NCI-H1105 treated with DMSO at 0.1 percent for 48 hours (cell line): ENCODE data around the gene WDR45.
"Not testable (repeated sequence)": the region's sequence is repeated elsewhere in the genome, so short reads cannot be mapped to it uniquely, and the experiment has no call there.

Experiments
- DNase-seq: peaks from one replicate; lab custom pipeline; 2025; lab: John Stamatoyannopoulos, UW

Gene WDR45

DNA sequence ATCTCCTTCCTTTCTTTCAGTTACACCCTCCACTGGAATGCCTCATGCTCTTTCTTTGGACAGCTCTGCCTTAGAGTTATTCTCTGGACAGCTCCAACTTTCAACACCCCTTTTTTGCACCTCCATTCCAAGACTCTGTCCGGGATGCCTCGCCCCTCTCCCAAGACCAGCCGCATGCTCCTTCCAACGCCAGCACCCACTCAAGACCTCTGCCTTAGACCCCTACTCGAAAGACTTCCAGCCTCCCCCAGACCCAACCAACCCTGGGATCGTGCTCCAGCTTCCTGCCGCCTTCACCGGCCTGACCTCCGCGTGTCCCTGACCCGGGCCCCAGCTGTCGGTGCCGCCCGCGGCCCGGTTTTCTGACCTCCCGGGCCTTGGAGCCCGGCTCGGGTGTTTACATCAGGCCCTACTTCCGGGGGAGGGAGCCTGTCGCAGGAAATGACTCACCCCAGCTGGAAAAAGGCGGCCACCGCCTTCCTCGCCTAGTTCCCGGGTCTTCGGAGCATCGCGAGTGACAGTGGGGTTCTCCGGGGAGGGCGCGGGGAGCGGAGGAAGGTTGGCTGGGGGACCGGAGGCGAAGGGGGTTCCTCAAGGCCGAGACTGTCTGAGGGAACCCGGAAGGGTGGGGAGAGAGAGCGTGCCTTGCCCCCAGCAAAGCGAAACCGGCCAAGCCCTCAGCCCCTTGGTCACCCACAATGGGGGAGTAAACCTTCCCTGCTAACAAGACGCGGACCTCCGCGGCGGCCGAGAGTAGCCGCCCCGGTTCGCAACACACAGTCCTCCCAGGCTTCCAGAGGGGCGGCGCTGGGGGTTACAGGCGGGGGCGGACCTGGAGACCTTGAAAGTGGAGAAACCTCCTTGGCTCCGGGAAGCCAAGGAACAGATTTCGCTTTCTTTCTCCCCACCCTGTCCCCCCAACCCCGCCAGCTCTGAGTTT is at the start of gene WDR45:
TSS of gene WDR45 (minus strand) at position 399 of the 940 bp plus-strand sequence. CDS start 1,792 bp downstream, outside the sequence.
- peak; percentile 27 for DNase-seq

- DNase-seq: no peak
Observed at GRCh38 chrX:49129427-49129826, 49.7 kb upstream of the WDR45 start.

- DNase-seq: not testable (repeated sequence)
Observed at GRCh38 chrX:49127742-49128258, 48.1 kb upstream of the WDR45 start.

- DNase-seq: no peak
Observed at GRCh38 chrX:49122499-49122898, 42.8 kb upstream of the WDR45 start.

- DNase-seq: no peak
Observed at GRCh38 chrX:49120091-49120490, 40.4 kb upstream of the WDR45 start.

DNA sequence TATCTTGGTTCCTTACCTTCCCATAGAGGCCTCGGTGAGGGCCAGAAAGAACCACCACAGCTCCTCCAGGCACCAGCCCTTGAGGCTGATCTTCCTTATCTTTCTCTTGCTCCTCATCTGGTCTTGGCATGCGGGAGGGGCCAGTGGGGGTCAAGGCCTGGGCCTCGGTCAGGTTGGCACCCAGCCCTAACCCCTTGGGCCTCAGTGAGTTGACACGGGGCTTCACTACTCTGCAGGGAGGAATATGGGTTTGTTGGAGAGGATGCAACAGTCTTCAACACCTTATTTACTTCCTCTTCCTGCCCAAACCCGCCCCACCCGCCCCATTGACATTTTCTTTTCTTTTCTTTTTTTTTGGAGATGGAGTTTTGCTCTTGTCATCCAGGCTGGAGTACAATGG is 37.9 kb upstream of the WDR45 start:
- DNase-seq: no peak

DNA sequence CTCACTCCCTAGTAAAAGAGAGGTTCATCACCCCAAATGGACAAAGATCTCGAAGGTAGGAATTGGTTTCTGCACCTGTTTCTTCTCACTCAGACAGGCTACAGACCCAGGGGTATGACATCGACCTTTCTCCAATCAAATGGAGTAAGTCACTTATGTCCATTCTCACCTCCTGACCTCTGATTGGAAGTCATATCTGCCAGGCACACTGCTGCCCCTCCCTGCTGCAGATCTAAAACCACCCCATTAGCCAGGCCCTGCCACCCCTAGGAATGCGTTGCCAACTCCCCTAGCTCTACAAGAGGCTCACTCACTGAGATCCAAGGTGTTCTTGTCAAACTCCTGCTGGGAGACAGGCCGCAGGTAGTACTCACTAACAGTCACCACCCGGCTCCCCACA is 37.0 kb upstream of the WDR45 start:
- DNase-seq: no peak

- no peak for DNase-seq
Observed at GRCh38 chrX:49116076-49116475, 36.4 kb upstream of the WDR45 start.

GRCh38 chrX:49111791-49112190 is 32.1 kb upstream of the WDR45 start:
- no peak for DNase-seq

DNA sequence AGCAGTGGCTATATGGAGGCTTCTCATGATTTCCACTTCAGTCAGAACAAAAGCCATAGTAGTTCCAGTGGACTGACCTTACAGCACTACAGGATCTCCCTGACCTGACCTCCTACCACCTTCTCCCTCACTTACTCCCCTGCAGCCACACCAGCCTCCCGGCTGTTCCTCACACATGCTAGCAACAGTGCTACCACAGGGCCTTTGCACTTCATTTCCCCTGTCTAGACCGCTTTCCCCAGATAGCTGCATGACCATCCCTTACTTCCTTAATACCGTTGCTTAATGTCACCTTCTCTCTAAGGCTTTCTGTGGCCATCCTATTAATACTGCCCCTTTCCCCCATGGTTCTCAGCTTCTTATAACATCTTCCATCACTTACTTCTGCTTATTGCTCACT is 30.7 kb upstream of the WDR45 start:
- no peak for DNase-seq

DNA sequence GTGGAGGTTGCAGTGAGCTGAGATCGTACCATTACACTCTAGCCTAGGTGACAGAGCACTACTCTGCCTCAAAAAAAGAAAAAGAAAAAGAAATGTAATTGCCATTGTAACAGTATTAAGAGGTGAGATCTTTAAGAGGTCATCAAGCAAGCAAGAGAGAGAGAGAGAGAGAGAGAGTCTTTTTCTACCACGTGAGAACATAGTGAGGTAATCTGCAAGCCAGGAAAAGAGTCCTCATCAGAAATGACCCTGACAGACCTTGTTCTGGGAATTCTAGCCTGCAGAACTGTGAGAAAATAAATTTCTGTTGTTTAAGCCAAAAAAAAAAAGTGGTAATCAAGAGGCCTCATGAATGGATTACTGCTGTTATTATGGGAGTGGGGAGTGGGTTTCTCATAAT is 29.0 kb upstream of the WDR45 start:
- no peak for DNase-seq

DNA sequence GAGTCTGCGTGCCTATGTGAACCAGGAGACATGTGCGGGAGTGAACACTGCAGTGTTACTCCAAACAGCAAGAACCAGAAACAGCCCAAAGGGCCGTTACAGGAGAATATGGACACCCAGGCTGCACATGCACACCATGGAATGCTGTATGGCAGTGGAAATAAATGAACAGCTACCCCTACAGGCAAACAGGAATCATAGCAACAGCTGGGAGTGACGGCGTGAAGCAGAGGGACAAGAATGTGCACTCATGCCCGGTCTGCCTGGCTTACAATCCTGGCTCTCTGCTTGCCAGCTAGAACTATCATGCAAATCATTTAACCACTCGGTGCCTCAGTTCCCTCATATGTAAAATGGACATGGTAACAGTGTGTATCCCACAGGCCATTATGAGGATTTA is 27.2 kb upstream of the WDR45 start:
- no peak for DNase-seq

DNA sequence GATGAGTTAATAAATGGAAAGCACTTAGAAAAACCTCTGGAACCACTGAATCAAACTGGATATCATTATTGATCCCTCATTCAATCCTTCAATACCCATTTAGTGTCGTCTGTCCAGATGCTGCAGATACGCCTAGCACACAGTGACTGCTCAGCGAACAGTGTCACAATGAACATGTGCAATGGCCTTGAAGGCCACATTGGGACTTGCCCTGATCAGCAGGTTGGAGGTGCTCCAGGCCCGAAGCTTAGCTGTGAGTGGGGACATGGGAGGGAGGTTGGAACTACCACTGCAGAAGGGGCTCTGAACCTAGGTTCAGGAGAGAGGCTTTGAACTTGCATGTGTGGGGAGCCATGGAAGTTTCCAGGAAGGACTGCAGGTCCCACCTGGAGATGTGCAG is 26.6 kb upstream of the WDR45 start:
- no peak for DNase-seq

DNA sequence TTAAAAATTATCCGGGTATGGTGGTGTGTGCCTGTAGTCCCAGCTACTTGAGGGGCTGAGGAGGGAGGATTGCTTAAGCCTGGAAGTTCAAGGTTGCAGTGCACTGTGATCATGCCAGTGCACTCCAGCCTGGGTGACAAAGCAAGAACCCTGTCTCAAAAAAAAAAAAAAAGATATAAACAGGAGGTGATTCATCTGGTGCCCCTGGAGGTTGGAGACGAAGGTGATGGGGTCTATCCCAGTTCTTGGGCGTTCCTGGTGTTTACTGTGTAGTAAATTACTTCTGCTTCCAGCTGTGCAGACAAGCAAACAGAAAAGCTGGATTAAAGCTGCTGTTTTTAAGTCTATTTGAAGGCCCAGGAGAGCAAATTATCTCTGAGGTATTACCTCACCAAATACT is 23.9 kb upstream of the WDR45 start:
- no peak for DNase-seq

DNA sequence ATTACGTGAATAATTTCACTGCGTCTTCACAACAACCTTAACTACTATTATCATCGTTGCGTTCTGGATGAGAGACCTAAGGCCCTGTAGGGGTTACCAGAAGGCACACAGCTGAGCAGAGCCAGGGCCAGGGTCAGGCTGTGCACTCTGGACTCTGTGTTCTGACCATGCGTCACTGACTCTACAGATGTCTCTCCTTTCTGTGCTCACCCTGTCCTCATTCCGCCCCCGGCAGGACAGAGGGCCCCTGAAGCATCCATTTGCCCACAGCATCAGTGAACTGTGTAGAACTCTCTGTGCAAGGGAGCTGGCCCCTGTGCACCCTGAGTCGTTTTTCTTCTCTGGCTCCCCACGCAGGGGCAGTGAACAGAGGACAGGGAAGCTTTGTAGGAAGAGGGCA is 22.5 kb upstream of the WDR45 start:
- DNase-seq: no peak

- DNase-seq: no peak
Observed at GRCh38 chrX:49101629-49101984, 21.9 kb upstream of the WDR45 start.

DNA sequence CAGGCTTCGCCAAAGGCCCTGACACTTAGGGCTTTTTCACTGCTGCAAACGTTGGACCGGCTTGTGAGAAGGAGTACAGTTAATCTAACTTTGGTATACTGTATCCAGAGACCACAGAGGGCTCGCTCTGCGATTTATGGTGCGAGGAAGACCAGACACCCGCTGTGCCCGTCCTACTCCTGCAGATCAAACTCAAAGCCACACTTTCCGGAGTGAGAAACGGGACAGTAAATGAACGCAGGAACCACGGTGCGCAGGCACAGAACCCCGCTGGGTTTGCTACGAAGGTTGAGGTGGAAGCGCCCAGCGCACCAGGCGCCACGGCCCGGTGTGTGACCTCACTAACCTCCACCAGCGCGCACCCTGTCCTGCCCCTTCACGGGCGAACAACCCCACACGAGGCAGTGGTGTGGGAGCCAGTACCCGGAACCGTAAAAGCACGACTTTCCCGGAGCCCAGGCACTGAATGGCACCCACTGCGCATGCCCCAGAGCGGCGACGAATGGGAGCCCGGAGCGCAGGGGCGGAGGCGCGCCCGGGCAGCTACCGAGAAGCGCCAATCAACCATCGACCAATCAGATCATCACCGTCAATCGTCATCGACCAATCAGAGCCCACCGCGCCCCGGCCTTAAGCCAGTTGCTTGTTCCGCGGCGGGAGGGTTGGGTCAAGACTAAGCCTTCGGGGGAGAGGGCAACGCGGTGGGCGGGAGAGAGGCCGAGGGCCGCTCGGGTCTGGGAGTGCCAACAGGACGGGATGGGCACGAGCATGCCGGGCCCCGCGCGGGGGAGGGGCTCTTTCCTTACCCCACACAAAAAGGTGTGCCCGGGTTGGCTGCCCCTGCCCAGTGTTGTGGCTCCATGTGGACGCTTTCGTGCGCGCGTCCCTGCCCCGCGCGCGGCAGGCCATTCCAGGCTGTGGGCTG is 21.3 kb upstream of the WDR45 start:
- peak; percentile 88 for DNase-seq

- DNase-seq: no peak
Observed at GRCh38 chrX:49096419-49096818, 16.7 kb upstream of the WDR45 start.

- DNase-seq: no peak
Observed at GRCh38 chrX:49089553-49089952, 9.9 kb upstream of the WDR45 start.

GRCh38 chrX:49082271-49082871 is 2.7 kb upstream of the WDR45 start:
- DNase-seq: no peak

DNA sequence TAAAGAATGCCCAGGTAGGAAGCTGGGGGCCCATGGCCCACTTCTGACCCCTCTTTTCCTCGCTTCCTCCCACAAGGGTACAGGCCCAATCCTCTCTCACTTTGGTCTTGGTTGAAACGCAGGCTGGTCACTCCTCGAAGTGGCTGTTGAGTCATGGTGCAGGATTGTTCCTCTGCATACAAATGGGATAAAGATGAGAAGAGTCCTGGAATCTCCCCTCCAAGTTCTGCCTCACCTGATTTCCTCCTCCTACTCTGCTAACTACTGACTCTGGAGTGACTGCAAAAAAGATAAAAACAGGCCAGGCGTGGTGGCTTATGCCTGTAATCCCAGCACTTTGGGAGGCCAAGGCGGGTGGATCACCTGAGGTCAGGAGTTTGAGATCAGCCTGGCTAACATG is 1.7 kb downstream of the WDR45 start:
- DNase-seq: no peak

DNA sequence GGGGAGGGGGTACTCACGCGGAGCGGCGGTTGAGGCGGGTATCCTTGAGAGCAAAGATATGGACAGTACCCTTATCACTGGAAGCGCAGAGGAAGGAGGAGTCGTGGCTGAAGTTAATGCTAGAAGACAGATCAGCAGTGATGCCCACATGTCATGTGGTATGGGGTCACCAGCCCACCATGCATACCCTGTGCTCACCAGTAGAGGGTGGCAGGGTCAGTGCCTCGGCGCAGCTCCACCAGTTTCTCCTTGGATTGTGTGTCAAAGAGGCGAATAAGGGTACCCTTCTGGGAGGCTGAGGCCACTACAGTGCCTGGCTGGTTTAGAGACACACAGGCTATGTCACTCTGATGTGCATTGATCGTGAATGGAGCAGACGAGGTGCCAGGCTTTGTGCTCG is 4.3 kb downstream of the WDR45 start:
- no peak for DNase-seq
